ENCODE measurements around the gene TMEM82.

- TF ChIP-seq EZH2 (IDR thresholded peaks at IDR 0.05; ENCODE audit: low read length) (no peak), CTCF (optimal IDR thresholded peaks at IDR 0.05 in 1 of 3, IDR thresholded peaks at IDR 0.05 in 1 of 3, conservative IDR thresholded peaks at IDR 0.05 in 1 of 3; ENCODE audit: extremely low read depth in 1 of 3, insufficient read depth in 2 of 3, low read length in 3 of 3) (no peak)
These were observed 33.7 kb upstream of the TMEM82 start for GRCh38 chr1:15708486-15709137.

Data from keratinocyte (primary cell).